DOHH2 (cell line): ENCODE measurements around the gene ROBO2.

Source experiments
- H3F3A ChIP-seq: fragments of 200-600 bp; sonication (generic), shearing (Covaris generic); 2 replicates; pipeline ENCODE4 v1.6.0; 2016; ENCODE audit warnings: antibody characterized with exemption, mild to moderate bottlenecking; ENCODE audit not compliant: control insufficient read depth, insufficient read depth
- H3K27ac ChIP-seq: fragments of 200-600 bp; sonication (generic); 2 replicates; pipeline ENCODE4 v1.5.1; 2014; ENCODE audit warnings: low read depth, mild to moderate bottlenecking, low read length, moderate library complexity
- H3K27me3 ChIP-seq: fragments of 200-600 bp; sonication (generic); 2 replicates; pipeline ENCODE4 v1.6.1; 2014; ENCODE audit warnings: mild to moderate bottlenecking, low read length, mixed read lengths; ENCODE audit not compliant: control insufficient read depth
- H3K36me3 ChIP-seq: fragments of 200-600 bp; sonication (generic); 2 replicates; pipeline ENCODE4 v1.6.1; 2014; ENCODE audit warnings: mild to moderate bottlenecking, low read length, moderate library complexity, mixed read lengths; ENCODE audit not compliant: control insufficient read depth
- H3K4me1 ChIP-seq: fragments of 200-600 bp; sonication (generic); 2 replicates; pipeline ENCODE4 v1.6.1; 2014; ENCODE audit warnings: mild to moderate bottlenecking, low read length, mixed read lengths; ENCODE audit not compliant: control insufficient read depth
- H3K4me2 ChIP-seq: fragments of 200-600 bp; sonication (generic); 2 replicates; pipeline ENCODE4 v1.6.0; 2014; ENCODE audit warnings: mild to moderate bottlenecking, low read length, moderate library complexity
- H3K4me3 ChIP-seq: fragments of 200-600 bp; sonication (generic); 2 replicates; pipeline ENCODE4 v1.5.1; 2014; ENCODE audit warnings: mild to moderate bottlenecking, low read length, mixed read lengths
- H3K79me2 ChIP-seq: fragments of 200-600 bp; sonication (generic); 2 replicates; pipeline ENCODE4 v1.6.1; 2014; ENCODE audit warnings: mild to moderate bottlenecking, low read length, mixed read lengths; ENCODE audit not compliant: control insufficient read depth
- H3K9me2 ChIP-seq: fragments of 200-600 bp; sonication (generic); replicated peaks from 2 replicates; pipeline ENCODE4 v1.6.1; 2014; ENCODE audit warnings: mild to moderate bottlenecking, low read length, mixed read lengths; ENCODE audit not compliant: control insufficient read depth
- H3K9me3 ChIP-seq: fragments of 200-600 bp; sonication (generic); 2 replicates; pipeline ENCODE4 v1.6.1; 2014; ENCODE audit warnings: antibody characterized with exemption, low read length, mixed read lengths; ENCODE audit not compliant: control insufficient read depth, insufficient read depth
- H4K20me1 ChIP-seq: fragments of 200-600 bp; sonication (generic); 2 replicates; pipeline ENCODE4 v1.6.0; 2014; ENCODE audit warnings: low read depth, mild to moderate bottlenecking, antibody characterized with exemption, low read length, moderate library complexity; ENCODE audit not compliant: control insufficient read depth, insufficient read depth
- EZH2phosphoT487 ChIP-seq: fragments of 200-600 bp; sonication (generic); IDR thresholded peaks from 2 replicates; pipeline ENCODE4 v1.6.1; 2017; ENCODE audit warnings: borderline replicate concordance, mild to moderate bottlenecking, antibody characterized with exemption, low read length, moderate library complexity, mixed read lengths
- TF ChIP-seq, protein P1 (sequence below): fragments of 200-600 bp; sonication (generic); IDR thresholded peaks from one replicate; pipeline ENCODE4 v1.5.1; 2014; ENCODE audit warnings: antibody characterized with exemption, mild to moderate bottlenecking, low read depth, low read length; ENCODE audit not compliant: poor library complexity, severe bottlenecking

Gene ROBO2

GRCh38 chr3:77372634-77373346 lies 332.9 kb downstream of the ROBO2 start:
- TF ChIP-seq EZH2phosphoT487, result no peak
- TF ChIP-seq, protein P1, sequence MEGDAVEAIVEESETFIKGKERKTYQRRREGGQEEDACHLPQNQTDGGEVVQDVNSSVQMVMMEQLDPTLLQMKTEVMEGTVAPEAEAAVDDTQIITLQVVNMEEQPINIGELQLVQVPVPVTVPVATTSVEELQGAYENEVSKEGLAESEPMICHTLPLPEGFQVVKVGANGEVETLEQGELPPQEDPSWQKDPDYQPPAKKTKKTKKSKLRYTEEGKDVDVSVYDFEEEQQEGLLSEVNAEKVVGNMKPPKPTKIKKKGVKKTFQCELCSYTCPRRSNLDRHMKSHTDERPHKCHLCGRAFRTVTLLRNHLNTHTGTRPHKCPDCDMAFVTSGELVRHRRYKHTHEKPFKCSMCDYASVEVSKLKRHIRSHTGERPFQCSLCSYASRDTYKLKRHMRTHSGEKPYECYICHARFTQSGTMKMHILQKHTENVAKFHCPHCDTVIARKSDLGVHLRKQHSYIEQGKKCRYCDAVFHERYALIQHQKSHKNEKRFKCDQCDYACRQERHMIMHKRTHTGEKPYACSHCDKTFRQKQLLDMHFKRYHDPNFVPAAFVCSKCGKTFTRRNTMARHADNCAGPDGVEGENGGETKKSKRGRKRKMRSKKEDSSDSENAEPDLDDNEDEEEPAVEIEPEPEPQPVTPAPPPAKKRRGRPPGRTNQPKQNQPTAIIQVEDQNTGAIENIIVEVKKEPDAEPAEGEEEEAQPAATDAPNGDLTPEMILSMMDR, result no peak
- no peaks in the 10 kb centered on the region for H3K79me2 ChIP-seq
- H3K27me3 ChIP-seq, result no peaks in the 10 kb centered on the region
- no peaks in the 10 kb centered on the region for H4K20me1 ChIP-seq
- no peaks in the 10 kb centered on the region for H3K9me3 ChIP-seq
- no peaks in the 10 kb centered on the region for H3F3A ChIP-seq
- H3K9me2 ChIP-seq, result no peaks in the 10 kb centered on the region
- no peaks in the 10 kb centered on the region for H3K4me1 ChIP-seq
- H3K4me2 ChIP-seq, result no peak overlapping the region
- no peak overlapping the region for H3K27ac ChIP-seq
- H3K4me3 ChIP-seq, result no peak overlapping the region
- no peaks in the 10 kb centered on the region for H3K36me3 ChIP-seq

DNA sequence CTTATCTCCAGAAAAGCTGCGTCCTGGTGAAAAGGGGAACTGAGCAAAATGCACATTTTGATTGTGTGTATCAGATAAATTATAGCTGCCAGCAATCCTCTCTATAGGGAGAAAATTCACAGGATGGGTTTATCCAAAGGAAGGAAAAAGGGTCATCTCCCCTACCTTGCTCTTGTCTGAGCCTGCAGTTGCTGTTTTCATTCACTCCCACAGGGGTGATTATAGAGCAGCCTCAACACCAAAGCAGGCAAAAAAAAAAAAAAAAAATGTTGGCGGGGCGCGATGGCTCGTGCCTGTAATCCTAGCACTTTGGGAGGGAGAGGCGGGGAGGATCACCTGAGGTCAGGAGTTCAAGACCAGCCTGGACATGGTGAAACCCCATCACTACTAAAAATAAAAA lies 333.7 kb downstream of the ROBO2 start:
- Histone ChIP-seq H3K9me3 (no peaks in the 10 kb centered on the region), H3K4me2 (no peak overlapping the region), H4K20me1 (no peaks in the 10 kb centered on the region), H3K27ac (no peak overlapping the region), H3K79me2 (no peaks in the 10 kb centered on the region), H3K9me2 (no peaks in the 10 kb centered on the region), H3K4me1 (no peaks in the 10 kb centered on the region), H3K27me3 (no peaks in the 10 kb centered on the region), H3K4me3 (no peak overlapping the region), H3F3A (no peaks in the 10 kb centered on the region), H3K36me3 (no peaks in the 10 kb centered on the region)
- no peak for TF ChIP-seq EZH2phosphoT487
- TF ChIP-seq, protein P1, result no peak

DNA sequence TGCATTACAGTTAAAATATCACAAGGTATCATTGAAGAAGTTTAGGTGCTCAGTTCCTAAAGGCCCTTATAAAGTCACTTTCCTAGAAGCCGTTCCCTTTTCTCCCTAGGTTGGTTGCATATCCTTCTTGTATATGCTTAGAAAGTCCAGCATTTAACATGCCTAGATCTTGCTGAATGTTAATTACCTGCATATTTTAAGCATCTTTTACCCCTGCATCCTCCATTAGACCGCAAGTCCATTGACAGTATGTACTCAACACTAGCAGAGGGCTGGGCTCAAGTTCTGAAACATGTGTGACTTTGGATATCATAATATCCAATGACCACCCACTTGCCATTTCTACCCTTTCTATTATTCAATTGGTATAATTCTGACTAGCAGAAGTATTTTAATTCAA lies 336.6 kb downstream of the ROBO2 start:
- Histone ChIP-seq H3K27ac (no peak overlapping the region), H3K4me2 (no peak overlapping the region)

More for the DNA sequence above, 336.6 kb downstream of the ROBO2 start:
- TF ChIP-seq, protein P1, result no peak
- no peak for TF ChIP-seq EZH2phosphoT487
- no peaks in the 10 kb centered on the region for H3K4me1 ChIP-seq
- no peaks in the 10 kb centered on the region for H3F3A ChIP-seq
- H3K27me3 ChIP-seq, result no peaks in the 10 kb centered on the region
- H3K4me3 ChIP-seq, result no peak overlapping the region
- H4K20me1 ChIP-seq, result no peaks in the 10 kb centered on the region
- H3K36me3 ChIP-seq, result no peaks in the 10 kb centered on the region
- no peaks in the 10 kb centered on the region for H3K79me2 ChIP-seq
- no peaks in the 10 kb centered on the region for H3K9me3 ChIP-seq
- no peaks in the 10 kb centered on the region for H3K9me2 ChIP-seq
